Left lung (tissue), 10 donors: ENCODE data around the gene SIGLEC11. TPM values are rescaled to one million over a fixed set of nuclear protein-coding genes. Genes with fewer than 3 reads are reported as not detected.
A peak's percentile ranks its signal among the peaks of the same experiment; 100 is the strongest.
"Not testable (repeated sequence)": the region's sequence is repeated elsewhere in the genome, so short reads cannot be mapped to it uniquely, and the experiment has no call there.

ENCODE experiments used
- ATAC-seq: fragments of 200-7000 bp; cut with Tn5 transposase; one replicate; pipeline ENCODE4 v1.9.1; 2020; ENCODE audit warnings: moderate library complexity
- DNase-seq, 4 donors: peaks; one replicate each; pipeline ENCODE4 v3.0.0-alpha.2; 2013 to 2020
- H3K27ac ChIP-seq, 2 donors: fragments of 200-600 bp; sonication (generic) in 1 of 2; one replicate each; pipeline versions ENCODE4 v1.5.0 to v1.8.0; 2020 to 2021
- H3K27me3 ChIP-seq, 2 donors: fragments of 200-600 bp; sonication (generic) in 1 of 2; one replicate each; pipeline versions ENCODE4 v1.5.0 to v1.8.0; 2020 to 2021
- H3K36me3 ChIP-seq, 2 donors: fragments of 200-600 bp; sonication (generic) in 1 of 2; one replicate each; pipeline versions ENCODE4 v1.5.0 to v1.8.0; 2020 to 2021
- H3K4me1 ChIP-seq, 2 donors: fragments of 200-600 bp; one replicate each; pipeline ENCODE4 v1.8.0; 2021
- H3K4me3 ChIP-seq, 2 donors: fragments of 200-600 bp; sonication (generic) in 1 of 2; one replicate each; pipeline versions ENCODE4 v1.5.0 to v1.8.0; 2020 to 2021; ENCODE audit warnings: mild to moderate bottlenecking in 1 of 2
- H3K9me3 ChIP-seq, 2 donors: fragments of 200-600 bp; sonication (generic) in 1 of 2; one replicate each; pipeline versions ENCODE4 v1.5.0 to v1.8.0; 2020 to 2021
- CTCF ChIP-seq, 2 donors: fragments of 200-600 bp; sonication (generic) in 1 of 2; IDR thresholded peaks; one replicate each; pipeline versions ENCODE4 v1.5.0 to v1.8.0; 2021; ENCODE audit warnings: antibody characterized with exemption in 2 of 2
- intact Hi-C, 2 donors: fragments of 100-400 bp; cut with DNase I; formaldehyde crosslinking; loops; one replicate each; pipeline versions ENCODE4 v1.11.2 to v1.14.2; 2022
- polyA plus RNA-seq, 6 donors: library from polyadenylated mRNA; unstranded; fragments of 120-200 nt; gene quantifications; one replicate each; pipeline ENCODE4 v1.2.1, GENCODE V29; 2013; ENCODE audit not compliant: insufficient read length in 6 of 6
- total RNA-seq, 2 donors: library from RNA; stranded (reverse); fragmentation: NEBNext Ultra II Directional; extraction: Animal tissue kit (Norgen Biotek cat#: 25700); gene quantifications; one replicate each; pipeline ENCODE4 v1.2.1, GENCODE V29; 2021
- donor health status: DM: no; HTN: yes; CAD: no.
- donor health status: DM: no; HTN: no; CAD: no.

The SIGLEC11 gene
- total and polyA plus RNA-seq, 8 donors: 0.34 to 4.9 (median 0.73) TPM

- peaks cover 0 to 20% of the 10 kb centered on the region in 2 donors for H3K27me3 ChIP-seq
- peak; percentile 18 for ATAC-seq
- H3K4me1 ChIP-seq: peaks cover 0 to 28% of the 10 kb centered on the region in 2 donors
- H3K27ac ChIP-seq: peak overlapping the region in 1 of 2 donors; percentile 69
- peaks cover 0 to 9% of the 10 kb centered on the region in 2 donors for H3K36me3 ChIP-seq
- H3K4me3 ChIP-seq: peak overlapping the region in 1 of 2 donors; percentile 37
- DNase-seq: peak in 1 of 4 donors; percentile 64
- intact Hi-C loops: no loop called here
- no peak for TF ChIP-seq CTCF (IDR thresholded peaks at IDR 0.05)
- H3K9me3 ChIP-seq: no peaks in the 10 kb centered on the region
These were observed 7.4 kb upstream of the SIGLEC11 start for GRCh38 chr19:49968279-49968922.

- H3K4me3 ChIP-seq, ATAC-seq, intact Hi-C loops, H3K9me3 ChIP-seq, H3K27ac ChIP-seq, H3K36me3 ChIP-seq, DNase-seq: not testable (repeated sequence)
- Histone ChIP-seq H3K27me3 (peaks cover 0 to 31% of the 10 kb centered on the region in 2 donors), H3K4me1 (peaks cover 4 to 19% of the 10 kb centered on the region in 2 donors)
These were observed 1.1 kb downstream of the SIGLEC11 start for GRCh38 chr19:49959892-49960291.

- ATAC-seq, H3K9me3 ChIP-seq, H3K27ac ChIP-seq, H3K36me3 ChIP-seq, H3K4me3 ChIP-seq, intact Hi-C loops: not testable (repeated sequence)
- peaks cover 0 to 31% of the 10 kb centered on the region in 2 donors for H3K27me3 ChIP-seq
- H3K4me1 ChIP-seq: peaks cover 4 to 32% of the 10 kb centered on the region in 2 donors
- peak in 1 of 4 donors; percentile 66 for DNase-seq
These were observed 2.4 kb downstream of the SIGLEC11 start for GRCh38 chr19:49958596-49958995.

GRCh38 chr19:49958144-49958543, 2.8 kb downstream of the SIGLEC11 start:
- intact Hi-C loops, H3K4me3 ChIP-seq, H3K36me3 ChIP-seq, H3K27ac ChIP-seq, H3K9me3 ChIP-seq, ATAC-seq: not testable (repeated sequence)
- peak in 1 of 4 donors; percentile 41 for DNase-seq
- peaks cover 0 to 31% of the 10 kb centered on the region in 2 donors for H3K27me3 ChIP-seq
- peaks cover 4 to 36% of the 10 kb centered on the region in 2 donors for H3K4me1 ChIP-seq

- Histone ChIP-seq H3K4me3 (no peak overlapping the region), H3K27me3 (peaks cover 0 to 31% of the 10 kb centered on the region in 2 donors), H3K27ac (no peak overlapping the region), H3K36me3 (no peaks in the 10 kb centered on the region), H3K9me3 (no peaks in the 10 kb centered on the region), H3K4me1 (peaks cover 4 to 44% of the 10 kb centered on the region in 2 donors)
- ATAC-seq (no peak), DNase-seq (peak in 1 of 4 donors; percentile 30)
- TF ChIP-seq CTCF (IDR thresholded peaks at IDR 0.05): no peak
- intact Hi-C loops: no loop called here
These were observed 3.6 kb downstream of the SIGLEC11 start for GRCh38 chr19:49957262-49957915.

- Histone ChIP-seq H3K9me3 (no peaks in the 10 kb centered on the region), H3K36me3 (no peaks in the 10 kb centered on the region), H3K27me3 (peaks cover 0 to 31% of the 10 kb centered on the region in 2 donors), H3K27ac (no peak overlapping the region), H3K4me1 (peaks cover 4 to 50% of the 10 kb centered on the region in 2 donors), H3K4me3 (no peak overlapping the region)
- TF ChIP-seq CTCF (IDR thresholded peaks at IDR 0.05): no peak
- ATAC-seq (no peak), DNase-seq (no peak)
- intact Hi-C loops: no loop called here
These were observed 4.9 kb downstream of the SIGLEC11 start for GRCh38 chr19:49956115-49956495.
